Stimulated activated CD4-positive, alpha-beta T cell treated with anti-CD3 and anti-CD28 coated beads, Interleukin-4, amount 100 ng/mL, for 48 hours (primary cell): ENCODE measurements around the gene FRRS1L.

Source experiments
- DNase-seq, 2 donors: peaks; one replicate each; pipeline ENCODE4 v3.0.0-alpha.2; 2020; ENCODE audit warnings: low read depth in 2 of 2

The FRRS1L gene

DNA sequence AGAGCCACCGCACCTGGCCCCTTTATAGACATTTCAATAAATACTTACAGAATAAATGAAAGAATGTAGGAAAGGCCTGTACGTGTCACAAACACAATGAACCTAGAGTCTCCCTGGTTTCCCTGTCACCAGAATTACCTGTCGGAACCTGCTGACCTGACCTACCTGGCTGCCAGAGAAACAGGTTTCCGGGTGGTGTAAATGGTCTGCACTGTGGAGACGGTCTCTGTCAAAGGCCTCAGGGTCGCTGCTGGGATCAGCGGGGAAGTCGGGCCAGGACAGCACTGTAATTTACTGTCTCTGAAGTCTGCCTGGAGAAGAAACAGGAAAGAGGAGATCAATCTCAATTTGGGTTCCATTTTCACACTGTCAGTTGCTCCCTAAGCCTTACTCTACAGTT, 9.3 kb upstream of the FRRS1L start:
- no peak for DNase-seq

GRCh38 chr9:109172935-109173334, 5.9 kb upstream of the FRRS1L start:
- DNase-seq: no peak

GRCh38 chr9:109171926-109172325, 4.9 kb upstream of the FRRS1L start:
- DNase-seq: no peak

- no peak for DNase-seq
Observed at GRCh38 chr9:109168170-109168569, 1.1 kb upstream of the FRRS1L start.

DNA sequence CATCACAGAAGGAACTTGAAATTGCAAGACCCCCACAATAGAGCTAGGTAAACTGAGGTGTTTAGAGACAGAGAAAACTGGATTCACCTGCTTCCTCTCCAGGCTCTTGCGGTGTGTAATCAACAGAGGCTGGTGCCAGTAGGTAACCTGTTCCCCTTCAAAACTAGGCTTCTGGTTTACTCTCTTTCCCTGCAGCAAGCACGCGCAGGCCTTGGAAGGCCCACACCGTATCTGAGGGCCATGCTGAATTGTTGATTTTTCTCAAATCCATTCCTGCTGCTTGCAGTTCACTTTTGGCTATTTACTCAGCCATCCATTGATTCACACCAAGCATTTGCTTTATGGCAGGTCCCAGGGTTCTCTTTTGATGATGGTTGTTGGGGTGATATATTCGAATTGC, 667 bp upstream of the FRRS1L start:
- no peak for DNase-seq

- no peak for DNase-seq
Observed at GRCh38 chr9:109166171-109166770, 778 bp downstream of the FRRS1L start.

- DNase-seq: no peak
Observed at GRCh38 chr9:109164042-109164441, 3.0 kb downstream of the FRRS1L start.

- no peak for DNase-seq
Observed at GRCh38 chr9:109163194-109163593, 3.9 kb downstream of the FRRS1L start.

- no peak for DNase-seq
Observed at GRCh38 chr9:109162677-109163076, 4.4 kb downstream of the FRRS1L start.

- DNase-seq: no peak
Observed at GRCh38 chr9:109161471-109161870, 5.6 kb downstream of the FRRS1L start.

GRCh38 chr9:109159583-109159982, 7.5 kb downstream of the FRRS1L start:
- no peak for DNase-seq

- no peak for DNase-seq
Observed at GRCh38 chr9:109158651-109159050, 8.4 kb downstream of the FRRS1L start.

DNA sequence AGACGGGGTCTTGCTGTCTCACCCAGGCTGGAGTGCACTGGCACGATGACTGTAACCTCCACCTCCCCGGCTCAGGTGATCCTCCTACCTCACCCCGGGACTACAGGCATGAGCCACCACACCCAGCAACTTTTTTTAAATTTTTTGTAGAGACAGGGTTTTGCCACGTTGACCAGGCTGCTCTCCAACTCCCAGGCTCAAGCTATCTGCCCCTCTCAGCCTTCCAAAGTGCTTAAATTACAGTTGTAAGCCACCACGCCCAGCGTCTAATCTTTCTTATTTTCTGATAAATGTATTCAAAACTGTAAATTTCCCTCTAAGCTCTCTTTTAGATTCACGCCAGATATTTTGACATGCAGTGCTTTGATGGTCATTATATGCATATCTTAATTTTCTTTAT, 10.3 kb downstream of the FRRS1L start:
- DNase-seq: no peak

DNA sequence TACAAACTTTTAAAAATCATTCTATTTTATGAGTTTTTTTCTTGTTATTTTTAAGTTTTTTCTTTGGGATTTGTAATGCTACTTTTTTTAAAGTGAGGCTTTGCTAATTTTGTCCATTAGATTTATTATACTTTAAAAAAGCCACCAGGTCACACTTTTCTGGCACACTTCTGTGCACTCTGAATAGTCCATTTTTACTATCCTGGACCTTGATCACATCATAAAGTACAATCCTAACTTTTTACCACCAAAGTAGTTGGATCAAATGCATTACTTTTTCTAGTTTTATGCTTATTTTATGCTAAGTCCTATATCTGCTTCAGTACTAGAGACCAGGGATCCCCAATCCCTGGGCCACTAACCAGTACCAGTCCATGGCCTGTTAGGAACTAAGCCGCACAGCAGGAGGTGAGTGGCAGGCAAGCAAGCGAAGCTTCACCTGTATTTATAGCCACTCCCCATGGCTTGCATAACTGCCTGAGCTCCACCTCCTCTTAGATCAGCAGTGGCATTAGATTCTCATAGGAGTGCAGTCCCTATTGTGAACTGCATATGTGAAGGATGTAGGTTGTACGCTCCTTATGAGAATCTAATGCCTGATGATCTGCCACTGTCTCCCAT, 16.0 kb downstream of the FRRS1L start:
- no peak for DNase-seq

GRCh38 chr9:109149722-109150121, 17.3 kb downstream of the FRRS1L start:
- no peak for DNase-seq

DNA sequence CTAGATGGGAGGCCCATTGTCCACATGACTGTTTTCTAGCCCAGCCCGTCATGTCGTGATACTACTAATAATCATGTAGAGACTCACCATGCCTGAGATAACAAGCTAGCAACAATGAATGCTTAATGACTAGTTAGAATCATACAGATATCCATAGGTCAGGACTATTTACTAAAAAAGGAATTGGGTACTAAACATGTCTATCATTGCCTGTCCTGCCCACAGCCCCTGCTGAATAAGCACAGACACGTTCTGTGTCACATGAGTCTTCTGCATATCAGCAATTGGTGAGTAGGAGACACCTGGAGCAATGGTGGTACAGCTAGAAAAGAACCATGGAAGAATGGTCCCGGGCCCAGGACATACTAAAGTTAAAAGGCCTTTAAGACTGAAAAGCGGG, 18.0 kb downstream of the FRRS1L start:
- no peak for DNase-seq

DNA sequence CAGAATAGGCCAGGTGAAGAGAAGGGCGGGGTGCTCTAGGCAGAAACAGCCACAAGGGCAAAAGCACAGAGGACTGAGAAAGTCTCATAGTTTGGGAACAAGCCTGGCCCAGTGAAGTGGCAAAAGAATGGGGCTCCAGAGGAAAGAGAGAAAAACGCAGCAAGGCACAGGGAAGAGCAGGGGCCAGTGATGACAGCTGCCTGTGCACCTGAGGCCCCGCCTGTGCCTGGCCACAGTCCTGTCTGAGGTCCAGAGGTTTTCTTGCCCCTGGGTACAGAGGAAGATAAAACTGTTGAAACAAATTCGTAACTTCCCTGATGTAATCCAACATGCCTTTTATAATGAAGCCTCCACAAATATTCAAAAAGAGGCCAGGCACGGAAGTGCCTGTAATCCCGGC, 22.0 kb downstream of the FRRS1L start:
- no peak for DNase-seq

GRCh38 chr9:109143881-109144562, 23.0 kb downstream of the FRRS1L start:
- no peak for DNase-seq

- no peak for DNase-seq
Observed at GRCh38 chr9:109141375-109141774, 25.7 kb downstream of the FRRS1L start.

- no peak for DNase-seq
Observed at GRCh38 chr9:109139851-109140250, 27.2 kb downstream of the FRRS1L start.

- DNase-seq: no peak
Observed at GRCh38 chr9:109138421-109138820, 28.6 kb downstream of the FRRS1L start.

- DNase-seq: no peak
Observed at GRCh38 chr9:109134167-109134578, 32.9 kb downstream of the FRRS1L start.

GRCh38 chr9:109133533-109133932, 33.5 kb downstream of the FRRS1L start:
- DNase-seq: no peak
